GM19455 (cell line): Measurements from ENCODE around the gene HARS1.
"Not testable (repeated sequence)": the region's sequence is repeated elsewhere in the genome, so short reads cannot be mapped to it uniquely, and the experiment has no call there.

Source experiments
- ATAC-seq: cut with Tn5 transposase; IDR thresholded peaks from one replicate; pipeline ENCODE4 v1.9.1; 2021; ENCODE audit not compliant: unreplicated experiment

HARS1 gene

GRCh38 chr5:140634103-140634502 is 57.1 kb downstream of the HARS1 start:
- ATAC-seq = no peak

GRCh38 chr5:140633501-140633900 is 57.7 kb downstream of the HARS1 start:
- ATAC-seq = no peak

- ATAC-seq = peak; percentile 31
These were observed 58.1 kb downstream of the HARS1 start, which contains the start of gene CD14 for GRCh38 chr5:140633021-140633471. Gene CD14 (minus strand): TSS chr5:140633175. CDS start chr5:140633071, 104 bp downstream.

GRCh38 chr5:140632366-140633020 is 58.7 kb downstream of the HARS1 start:
- ATAC-seq = peak; percentile 65

GRCh38 chr5:140631831-140632365 is 59.3 kb downstream of the HARS1 start:
- peak; percentile 41 for ATAC-seq

GRCh38 chr5:140631036-140631417 is 60.1 kb downstream of the HARS1 start:
- ATAC-seq = no peak

GRCh38 chr5:140630292-140631035 is 60.7 kb downstream of the HARS1 start:
- ATAC-seq = no peak

GRCh38 chr5:140628711-140629110 is 62.5 kb downstream of the HARS1 start:
- no peak for ATAC-seq

GRCh38 chr5:140627972-140628371 is 63.2 kb downstream of the HARS1 start:
- no peak for ATAC-seq

- not testable (repeated sequence) for ATAC-seq
These were observed 66.3 kb downstream of the HARS1 start for GRCh38 chr5:140624886-140625285.
